DMS153 treated with DMSO at 0.1 percent for 48 hours (cell line): ENCODE data around the gene FAF1.

ENCODE experiments used
- DNase-seq: peaks from one replicate; lab custom pipeline; 2025; ENCODE audit not compliant: unreplicated experiment; lab: John Stamatoyannopoulos, UW

FAF1 gene

GRCh38 chr1:50978852-50979781 is 19.1 kb upstream of the FAF1 start:
- peak; percentile 70 for DNase-seq

- peak; percentile 75 for DNase-seq
Observed at GRCh38 chr1:50978144-50978851, 18.2 kb upstream of the FAF1 start.

GRCh38 chr1:50977575-50978143 is 17.6 kb upstream of the FAF1 start:
- DNase-seq, result peak; percentile 39

GRCh38 chr1:50976890-50977574 is 17.0 kb upstream of the FAF1 start:
- peak; percentile 80 for DNase-seq

GRCh38 chr1:50976111-50976889 is 16.2 kb upstream of the FAF1 start:
- DNase-seq, result peak; percentile 91

GRCh38 chr1:50975436-50975835 is 15.4 kb upstream of the FAF1 start:
- no peak for DNase-seq

- no peak for DNase-seq
Observed at GRCh38 chr1:50974618-50974935, 14.5 kb upstream of the FAF1 start.

GRCh38 chr1:50973875-50974617 is 14.0 kb upstream of the FAF1 start:
- peak; percentile 57 for DNase-seq

- no peak for DNase-seq
Observed at GRCh38 chr1:50973255-50973654, 13.2 kb upstream of the FAF1 start.

- peak; percentile 43 for DNase-seq
Observed at GRCh38 chr1:50972766-50973165, 12.7 kb upstream of the FAF1 start.

GRCh38 chr1:50971748-50972305 is 11.8 kb upstream of the FAF1 start:
- peak; percentile 57 for DNase-seq

- DNase-seq, result peak; percentile 69
Observed at GRCh38 chr1:50970931-50971582, 11.0 kb upstream of the FAF1 start.

GRCh38 chr1:50970509-50970887 is 10.4 kb upstream of the FAF1 start:
- DNase-seq, result no peak

- DNase-seq, result peak; percentile 87
Observed at GRCh38 chr1:50969611-50970508, 9.8 kb upstream of the FAF1 start, which contains the start of gene CDKN2C. Gene CDKN2C (plus strand): TSS chr1:50970245. CDS start chr1:50970369, 124 bp downstream.

GRCh38 chr1:50968821-50969610 is 8.9 kb upstream of the FAF1 start:
- peak; percentile 65 for DNase-seq

- peak; percentile 92 for DNase-seq
Observed at GRCh38 chr1:50968158-50968820, 8.2 kb upstream of the FAF1 start.
